ENCODE measurements around the gene BUB1.
"Not testable (repeated sequence)": the region's sequence is repeated elsewhere in the genome, so short reads cannot be mapped to it uniquely, and the experiment has no call there.

BUB1 gene

GRCh38 chr2:110677530-110678456 lies at the start of gene BUB1:
BUB1 (minus strand) TSS chr2:110678063; CDS start chr2:110677995, 68 bp downstream.
- DNase-seq: peak; percentile 99

GRCh38 chr2:110726285-110726684 lies 48.4 kb upstream of the BUB1 start:
- DNase-seq: no peak

GRCh38 chr2:110725859-110726258 lies 48.0 kb upstream of the BUB1 start:
- no peak for DNase-seq

- DNase-seq: no peak
These were observed 47.5 kb upstream of the BUB1 start for GRCh38 chr2:110725370-110725769.

GRCh38 chr2:110724820-110725219 lies 47.0 kb upstream of the BUB1 start:
- DNase-seq: no peak

- DNase-seq: no peak
These were observed 42.7 kb upstream of the BUB1 start for GRCh38 chr2:110720547-110720946.

GRCh38 chr2:110718990-110719389 lies 41.1 kb upstream of the BUB1 start:
- DNase-seq: no peak

- no peak for DNase-seq
These were observed 40.5 kb upstream of the BUB1 start for GRCh38 chr2:110718382-110718781.

GRCh38 chr2:110717734-110718133 lies 39.9 kb upstream of the BUB1 start:
- DNase-seq: no peak

- no peak for DNase-seq
These were observed 39.2 kb upstream of the BUB1 start for GRCh38 chr2:110716959-110717645.

- DNase-seq: no peak
These were observed 36.8 kb upstream of the BUB1 start for GRCh38 chr2:110714452-110715224.

GRCh38 chr2:110713513-110714362 lies 35.9 kb upstream of the BUB1 start:
- no peak for DNase-seq

- DNase-seq: no peak
These were observed 34.9 kb upstream of the BUB1 start for GRCh38 chr2:110712737-110713136.

GRCh38 chr2:110708455-110708854 lies 30.6 kb upstream of the BUB1 start:
- no peak for DNase-seq

- DNase-seq: no peak
These were observed 29.6 kb upstream of the BUB1 start for GRCh38 chr2:110707386-110707965.

- no peak for DNase-seq
These were observed 24.9 kb upstream of the BUB1 start for GRCh38 chr2:110702514-110703380.

- DNase-seq: not testable (repeated sequence)
These were observed 20.4 kb upstream of the BUB1 start for GRCh38 chr2:110698253-110698652.

GRCh38 chr2:110695146-110695898 lies 17.5 kb upstream of the BUB1 start:
- peak; percentile 42 for DNase-seq

GRCh38 chr2:110691612-110692258 lies 13.9 kb upstream of the BUB1 start:
- DNase-seq: no peak
